HCT116 (cell line): Measurements from ENCODE around the gene C19orf85. TPM values are rescaled to one million over a fixed set of nuclear protein-coding genes. Genes with fewer than 3 reads are reported as not detected.
"Not testable (repeated sequence)": the region's sequence is repeated elsewhere in the genome, so short reads cannot be mapped to it uniquely, and the experiment has no call there.

ENCODE experiments used
- ATAC-seq: fragments of 200-7000 bp; cut with Tn5 transposase; 2 replicates; pipeline ENCODE4 v1.9.1; 2020; ENCODE audit warnings: mild to moderate bottlenecking, moderate library complexity
- BruUV-seq: library from RNA; stranded (reverse); fragments of 400-500 nt; replicated peaks from 2 replicates; lab custom pipeline; 2021; lab: Mats Ljungman, UMichigan
- CTCF ChIA-PET: fragments of 300-600 bp; sonication (Branson Sonifier 250); formaldehyde crosslinking; loops from one replicate; lab custom pipeline; 2021; ENCODE audit warnings: antibody characterized with exemption; lab: Charles Lee
- POLR2A ChIA-PET: fragments of 300-600, 350-600 bp; sonication (Branson Sonifier 250); formaldehyde crosslinking; loops from one replicate; lab custom pipeline; 2021; ENCODE audit warnings: antibody characterized with exemption; lab: Charles Lee
- RAD21 ChIA-PET, 2 experiments: fragments of 300-600 bp; sonication (Branson Sonifier 250); formaldehyde crosslinking; loops; one replicate each; lab custom pipeline; 2023; ENCODE audit warnings: low total read pairs in 2 of 2; ENCODE audit not compliant: uncharacterized antibody in 2 of 2, unreplicated experiment in 2 of 2, low non-redundant PET in 1 of 2; lab: Charles Lee
- DNase-seq: peaks from one replicate; pipeline ENCODE4 v3.0.0-alpha.2; 2010; ENCODE audit warnings: low read depth, low spot score
- H2AFZ ChIP-seq: fragments of 200-600 bp; shearing (Covaris generic), sonication (generic); 2 replicates; pipeline ENCODE4 v1.6.1; 2017; ENCODE audit warnings: low read depth, mixed run types, mixed read lengths, antibody characterized with exemption, low read length; ENCODE audit not compliant: poor library complexity, severe bottlenecking
- H3K27ac ChIP-seq: 2 replicates; pipeline ENCODE4 v1.5.1; 2012; ENCODE audit warnings: low read depth, low read length
- H3K27me3 ChIP-seq: fragments of 200-600 bp; sonication (generic); 2 replicates; pipeline ENCODE4 v1.6.1; 2016; ENCODE audit warnings: mixed run types, low read length, mixed read lengths; ENCODE audit not compliant: insufficient read depth
- H3K36me3 ChIP-seq, 2 experiments: fragments of 200-500 bp in 1 of 2; fragments of 200-600 bp in 1 of 2; sonication (Bioruptor generic) in 1 of 2; sonication (generic) in 1 of 2; 2 replicates each; pipeline versions ENCODE4 v1.5.1 to v1.6.1; 2014 to 2016; ENCODE audit warnings: low read length in 2 of 2, inconsistent platforms in 1 of 2, mixed read lengths in 1 of 2, mixed run types in 1 of 2; ENCODE audit not compliant: insufficient read depth in 2 of 2, control insufficient read depth in 1 of 2
- H3K4me1 ChIP-seq, 2 experiments: fragments of 200-600 bp in 1 of 2; sonication (generic) in 1 of 2; 2 replicates each; pipeline versions ENCODE4 v1.5.1 to v1.6.1; 2012 to 2017; ENCODE audit warnings: low read length in 2 of 2, inconsistent platforms in 1 of 2, mild to moderate bottlenecking in 1 of 2, mixed read lengths in 1 of 2, mixed run types in 1 of 2, moderate library complexity in 1 of 2; ENCODE audit not compliant: insufficient read depth in 2 of 2, control insufficient read depth in 1 of 2
- H3K4me2 ChIP-seq: fragments of 200-600 bp; sonication (generic); 2 replicates; pipeline ENCODE4 v1.6.1; 2017; ENCODE audit warnings: mixed run types, low read length, mixed read lengths
- H3K4me3 ChIP-seq, 2 experiments: fragments of 200-600 bp in 1 of 2; sonication (generic) in 1 of 2; replicated peaks in 1 of 2; 2 replicates each; pipeline ENCODE4 v1.5.1; 2011 to 2016; ENCODE audit warnings: low read length in 2 of 2, control low read depth in 1 of 2, low read depth in 1 of 2, mild to moderate bottlenecking in 1 of 2, mixed read lengths in 1 of 2, mixed run types in 1 of 2
- H3K79me2 ChIP-seq: fragments of 200-600 bp; sonication (generic); 2 replicates; pipeline ENCODE4 v1.6.1; 2017; ENCODE audit warnings: mild to moderate bottlenecking, mixed run types, low read length, moderate library complexity, mixed read lengths; ENCODE audit not compliant: insufficient read depth
- H3K9ac ChIP-seq: fragments of 200-600 bp; sonication (generic); 2 replicates; pipeline ENCODE4 v1.6.1; 2016; ENCODE audit warnings: low read length, mixed read lengths
- H3K9me2 ChIP-seq: fragments of 200-600 bp; sonication (generic), shearing (Covaris generic); 2 replicates; pipeline ENCODE4 v1.6.1; 2017; ENCODE audit warnings: mixed run types, mild to moderate bottlenecking, moderate library complexity; ENCODE audit not compliant: insufficient read depth
- H3K9me3 ChIP-seq, 2 experiments: fragments of 200-500 bp in 1 of 2; fragments of 200-600 bp in 1 of 2; sonication (Bioruptor generic) in 1 of 2; sonication (generic) in 1 of 2; 2 replicates each; pipeline ENCODE4 v1.6.1; 2014 to 2017; ENCODE audit warnings: low read length in 2 of 2, mixed read lengths in 2 of 2, inconsistent platforms in 1 of 2, low read depth in 1 of 2, mild to moderate bottlenecking in 1 of 2, mixed run types in 1 of 2, moderate library complexity in 1 of 2; ENCODE audit not compliant: control insufficient read depth in 1 of 2, insufficient read depth in 1 of 2
- H4K20me1 ChIP-seq: fragments of 200-600 bp; sonication (generic), shearing (Covaris generic); 2 replicates; pipeline ENCODE4 v1.6.1; 2017; ENCODE audit warnings: mixed run types, mild to moderate bottlenecking, moderate library complexity; ENCODE audit not compliant: insufficient read depth
- ATF3 ChIP-seq: IDR thresholded peaks from 2 replicates; pipeline ENCODE4 v1.6.1; 2012
- CEBPB ChIP-seq: IDR thresholded peaks from 2 replicates; pipeline ENCODE4 v1.6.1; 2012; ENCODE audit warnings: low read depth
- EGR1 ChIP-seq: IDR thresholded peaks from 2 replicates; pipeline ENCODE4 v1.6.1; 2012; ENCODE audit warnings: low read depth
- ELF1 ChIP-seq: IDR thresholded peaks from 2 replicates; pipeline ENCODE4 v1.6.1; 2012; ENCODE audit warnings: low read depth, borderline replicate concordance
- EZH2 ChIP-seq: fragments of 200-600 bp; sonication (generic); IDR thresholded peaks from 2 replicates; pipeline ENCODE4 v1.6.1; 2017; ENCODE audit warnings: antibody characterized with exemption, mixed run types
- EZH2phosphoT487 ChIP-seq: fragments of 200-600 bp; IDR thresholded peaks from 2 replicates; pipeline ENCODE4 v1.6.1; 2018; ENCODE audit warnings: antibody characterized with exemption, borderline replicate concordance
- JUND ChIP-seq: IDR thresholded peaks from 2 replicates; pipeline ENCODE4 v1.6.1; 2012
- RAD21 ChIP-seq: IDR thresholded peaks from 2 replicates; pipeline ENCODE4 v1.6.1; 2012; ENCODE audit warnings: low read depth, mild to moderate bottlenecking
- SIN3A ChIP-seq: IDR thresholded peaks from 2 replicates; pipeline ENCODE4 v1.6.1; 2012; ENCODE audit warnings: low read depth
- SP1 ChIP-seq: IDR thresholded peaks from 2 replicates; pipeline ENCODE4 v1.6.1; 2012; ENCODE audit warnings: low read depth
- SRF ChIP-seq: IDR thresholded peaks from 2 replicates; pipeline ENCODE4 v1.6.1; 2012; ENCODE audit warnings: low read depth
- TCF7L2 ChIP-seq: IDR thresholded peaks from 2 replicates; pipeline ENCODE4 v1.7.0; 2011; ENCODE audit warnings: borderline replicate concordance, inconsistent platforms; ENCODE audit not compliant: insufficient read depth, insufficient read length; ENCODE audit errors: extremely low read depth
- YY1 ChIP-seq: IDR thresholded peaks from 2 replicates; pipeline ENCODE4 v1.6.1; 2011; ENCODE audit warnings: low read length, low read depth, moderate library complexity, mild to moderate bottlenecking; ENCODE audit not compliant: insufficient replicate concordance; ENCODE audit errors: extremely low read depth
- intact Hi-C: fragments of 100-400 bp; cut with micrococcal nuclease; formaldehyde crosslinking; loops from 2 replicates; pipeline ENCODE4 v1.10.0; 2022
- total RNA-seq: library from RNA; stranded (reverse); gene quantifications from one replicate; pipeline ENCODE4 v1.2.1, GENCODE V29; 2021; ENCODE audit not compliant: unreplicated experiment
- TF ChIP-seq, protein P1 (sequence below): IDR thresholded peaks from 2 replicates; pipeline ENCODE4 v1.6.1; 2012
- TF ChIP-seq, protein P2 (sequence below): IDR thresholded peaks from 2 replicates; pipeline ENCODE4 v1.6.1; 2012; ENCODE audit warnings: low read depth

C19orf85 gene
- total RNA-seq, 1 experiment from 2014 or later = 0.34 TPM

DNA sequence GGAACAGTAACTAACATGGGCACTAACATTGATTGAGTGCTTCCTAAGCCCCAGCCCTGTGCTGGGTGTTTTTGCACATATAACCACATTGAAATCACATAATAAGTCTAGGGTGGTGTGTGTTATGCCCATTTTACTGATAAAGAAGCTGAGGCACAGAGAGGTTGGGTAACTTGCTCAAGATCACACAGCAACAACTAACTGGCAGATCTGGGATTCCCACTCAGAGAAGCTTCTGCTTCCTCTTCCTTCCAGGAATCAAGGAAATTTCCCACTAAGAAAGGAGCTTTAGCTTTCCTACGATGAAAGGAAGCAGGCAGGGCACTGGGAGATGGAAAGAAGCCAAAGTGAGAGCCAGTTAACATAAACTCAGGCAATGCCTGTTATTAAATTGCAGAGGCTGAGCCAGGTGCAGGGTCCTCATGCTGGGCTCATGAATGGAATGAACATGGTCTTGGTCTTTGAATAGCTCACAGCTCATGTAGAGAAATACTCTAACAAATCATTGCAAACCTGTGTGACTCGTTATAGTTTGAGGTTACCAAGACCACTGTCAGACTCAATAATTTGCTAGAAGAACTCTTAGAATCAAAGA, 33.8 kb upstream of the C19orf85 start (continued):
- no peak for TF ChIP-seq EGR1
- TF ChIP-seq, protein P1, sequence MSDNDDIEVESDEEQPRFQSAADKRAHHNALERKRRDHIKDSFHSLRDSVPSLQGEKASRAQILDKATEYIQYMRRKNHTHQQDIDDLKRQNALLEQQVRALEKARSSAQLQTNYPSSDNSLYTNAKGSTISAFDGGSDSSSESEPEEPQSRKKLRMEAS = no peak
- no peak for TF ChIP-seq ATF3
- no peak for TF ChIP-seq SP1
- no peak for TF ChIP-seq ELF1

DNA sequence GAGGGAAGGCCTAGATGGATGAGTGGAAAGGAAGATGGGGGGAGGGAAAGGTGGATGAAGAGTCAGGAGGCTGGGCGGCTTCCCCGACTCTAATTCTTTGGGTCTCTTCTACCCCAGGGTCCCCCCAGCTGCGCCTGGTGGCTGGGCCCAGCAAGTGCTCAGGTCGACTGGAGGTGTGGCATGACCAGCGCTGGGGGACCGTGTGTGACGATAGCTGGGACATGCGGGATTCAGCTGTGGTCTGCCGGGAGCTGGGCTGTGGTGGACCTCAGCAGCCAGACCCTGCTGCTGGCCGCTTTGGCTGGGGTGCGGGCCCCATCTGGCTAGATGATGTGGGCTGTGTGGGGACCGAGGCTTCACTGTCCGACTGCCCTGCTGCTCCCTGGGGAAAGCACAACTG, 33.2 kb upstream of the C19orf85 start:
- RAD21 ChIA-PET = no interaction called here
- H2AFZ ChIP-seq = no peak overlapping the region
- no peak for ATAC-seq
- no peaks in the 10 kb centered on the region for H4K20me1 ChIP-seq
- POLR2A ChIA-PET = no interaction called here
- no peaks in the 10 kb centered on the region for H3K36me3 ChIP-seq
- BruUV-seq = no TSS peak
- peaks cover 0 to 8% of the 10 kb centered on the region in 2 experiments; a peak in 1 of 4 replicates for H3K4me1 ChIP-seq
- no peak for DNase-seq
- H3K9me2 ChIP-seq = no peaks in the 10 kb centered on the region
- intact Hi-C loops = no loop called here
- H3K9ac ChIP-seq = no peak overlapping the region
- H3K27me3 ChIP-seq = no peaks in the 10 kb centered on the region
- H3K4me3 ChIP-seq = no peak overlapping the region
- CTCF ChIA-PET = no interaction called here
- TF ChIP-seq TCF7L2 = no peak
- TF ChIP-seq JUND = no peak
- TF ChIP-seq EZH2phosphoT487 = no peak
- TF ChIP-seq CEBPB = no peak
- TF ChIP-seq YY1 = no peak
- TF ChIP-seq SIN3A = no peak
- TF ChIP-seq EGR1 = no peak
- TF ChIP-seq RAD21 = no peak
- TF ChIP-seq, protein P2, sequence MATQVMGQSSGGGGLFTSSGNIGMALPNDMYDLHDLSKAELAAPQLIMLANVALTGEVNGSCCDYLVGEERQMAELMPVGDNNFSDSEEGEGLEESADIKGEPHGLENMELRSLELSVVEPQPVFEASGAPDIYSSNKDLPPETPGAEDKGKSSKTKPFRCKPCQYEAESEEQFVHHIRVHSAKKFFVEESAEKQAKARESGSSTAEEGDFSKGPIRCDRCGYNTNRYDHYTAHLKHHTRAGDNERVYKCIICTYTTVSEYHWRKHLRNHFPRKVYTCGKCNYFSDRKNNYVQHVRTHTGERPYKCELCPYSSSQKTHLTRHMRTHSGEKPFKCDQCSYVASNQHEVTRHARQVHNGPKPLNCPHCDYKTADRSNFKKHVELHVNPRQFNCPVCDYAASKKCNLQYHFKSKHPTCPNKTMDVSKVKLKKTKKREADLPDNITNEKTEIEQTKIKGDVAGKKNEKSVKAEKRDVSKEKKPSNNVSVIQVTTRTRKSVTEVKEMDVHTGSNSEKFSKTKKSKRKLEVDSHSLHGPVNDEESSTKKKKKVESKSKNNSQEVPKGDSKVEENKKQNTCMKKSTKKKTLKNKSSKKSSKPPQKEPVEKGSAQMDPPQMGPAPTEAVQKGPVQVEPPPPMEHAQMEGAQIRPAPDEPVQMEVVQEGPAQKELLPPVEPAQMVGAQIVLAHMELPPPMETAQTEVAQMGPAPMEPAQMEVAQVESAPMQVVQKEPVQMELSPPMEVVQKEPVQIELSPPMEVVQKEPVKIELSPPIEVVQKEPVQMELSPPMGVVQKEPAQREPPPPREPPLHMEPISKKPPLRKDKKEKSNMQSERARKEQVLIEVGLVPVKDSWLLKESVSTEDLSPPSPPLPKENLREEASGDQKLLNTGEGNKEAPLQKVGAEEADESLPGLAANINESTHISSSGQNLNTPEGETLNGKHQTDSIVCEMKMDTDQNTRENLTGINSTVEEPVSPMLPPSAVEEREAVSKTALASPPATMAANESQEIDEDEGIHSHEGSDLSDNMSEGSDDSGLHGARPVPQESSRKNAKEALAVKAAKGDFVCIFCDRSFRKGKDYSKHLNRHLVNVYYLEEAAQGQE = no peak
- TF ChIP-seq, protein P1 = no peak
- no peak for TF ChIP-seq SP1
- no peak for TF ChIP-seq SRF
- TF ChIP-seq EZH2 = no peak
- TF ChIP-seq ELF1 = no peak
- no peaks in the 10 kb centered on the region for H3K79me2 ChIP-seq
- H3K9me3 ChIP-seq = no peaks in the 10 kb centered on the region
- no peak overlapping the region for H3K27ac ChIP-seq
- no peak overlapping the region for H3K4me2 ChIP-seq

GRCh38 chr19:55496820-55497219, 32.3 kb upstream of the C19orf85 start:
- H3K36me3 ChIP-seq, BruUV-seq, H3K4me1 ChIP-seq, DNase-seq, intact Hi-C loops, H3K27me3 ChIP-seq, H3K9ac ChIP-seq, CTCF ChIA-PET, H3K4me2 ChIP-seq, POLR2A ChIA-PET, H3K9me2 ChIP-seq, H3K4me3 ChIP-seq, H3K27ac ChIP-seq, H3K79me2 ChIP-seq, H4K20me1 ChIP-seq, ATAC-seq, H2AFZ ChIP-seq, H3K9me3 ChIP-seq: not testable (repeated sequence)
- RAD21 ChIA-PET = interaction anchor here in 1 of 2 experiments (0.7 kb wide), 1 partner anchor 356 kb away, joined by 4 read pairs; no protein-coding TSS in a partner anchor
